GM19240 (cell line): ENCODE results near the gene CNTNAP2.

ENCODE experiments used
- DNase-seq: peaks from one replicate; pipeline ENCODE4 v3.0.0; 2011; ENCODE audit warnings: low spot score; ENCODE audit not compliant: insufficient read length

CNTNAP2 gene

GRCh38 chr7:146285418-146285817 lies 168.8 kb downstream of the CNTNAP2 start:
- no peak for DNase-seq

GRCh38 chr7:146290746-146291145 lies 174.1 kb downstream of the CNTNAP2 start:
- no peak for DNase-seq

GRCh38 chr7:146291900-146292299 lies 175.3 kb downstream of the CNTNAP2 start:
- DNase-seq = no peak

GRCh38 chr7:146296028-146296427 lies 179.4 kb downstream of the CNTNAP2 start:
- no peak for DNase-seq

- no peak for DNase-seq
Measured at GRCh38 chr7:146314962-146315361, 198.4 kb downstream of the CNTNAP2 start.

GRCh38 chr7:146319629-146320028 lies 203.0 kb downstream of the CNTNAP2 start:
- DNase-seq = no peak

GRCh38 chr7:146321301-146321700 lies 204.7 kb downstream of the CNTNAP2 start:
- DNase-seq = no peak

- DNase-seq = no peak
Measured at GRCh38 chr7:146331369-146331768, 214.8 kb downstream of the CNTNAP2 start.

GRCh38 chr7:146345251-146345650 lies 228.7 kb downstream of the CNTNAP2 start:
- DNase-seq = no peak

- no peak for DNase-seq
Measured at GRCh38 chr7:146346096-146346495, 229.5 kb downstream of the CNTNAP2 start.

- DNase-seq = no peak
Measured at GRCh38 chr7:146355216-146355615, 238.6 kb downstream of the CNTNAP2 start.

GRCh38 chr7:146359176-146359575 lies 242.6 kb downstream of the CNTNAP2 start:
- DNase-seq = no peak

- DNase-seq = no peak
Measured at GRCh38 chr7:146366938-146367337, 250.3 kb downstream of the CNTNAP2 start.

- DNase-seq = no peak
Measured at GRCh38 chr7:146370171-146370570, 253.6 kb downstream of the CNTNAP2 start.

GRCh38 chr7:146375170-146375569 lies 258.6 kb downstream of the CNTNAP2 start:
- DNase-seq = no peak

- DNase-seq = no peak
Measured at GRCh38 chr7:146378196-146378595, 261.6 kb downstream of the CNTNAP2 start.

- no peak for DNase-seq
Measured at GRCh38 chr7:146387140-146387539, 270.5 kb downstream of the CNTNAP2 start.

GRCh38 chr7:146388928-146389327 lies 272.3 kb downstream of the CNTNAP2 start:
- DNase-seq = no peak

- no peak for DNase-seq
Measured at GRCh38 chr7:146393346-146393745, 276.7 kb downstream of the CNTNAP2 start.

GRCh38 chr7:146397141-146397540 lies 280.5 kb downstream of the CNTNAP2 start:
- DNase-seq = no peak

- no peak for DNase-seq
Measured at GRCh38 chr7:146401939-146402338, 285.3 kb downstream of the CNTNAP2 start.

- no peak for DNase-seq
Measured at GRCh38 chr7:146405737-146406136, 289.1 kb downstream of the CNTNAP2 start.

- no peak for DNase-seq
Measured at GRCh38 chr7:146411975-146412374, 295.4 kb downstream of the CNTNAP2 start.

- no peak for DNase-seq
Measured at GRCh38 chr7:146412781-146413180, 296.2 kb downstream of the CNTNAP2 start.
